ENCODE results near the gene FSTL5.

Gene FSTL5

GRCh38 chr4:161704040-161704439, 459.8 kb downstream of the FSTL5 start:
- no peak for DNase-seq (ENCODE audit: low spot score)

- DNase-seq (ENCODE audit: low spot score), result no peak
These were observed 461.5 kb downstream of the FSTL5 start for GRCh38 chr4:161702287-161702686.

- no peak for DNase-seq (ENCODE audit: low spot score)
These were observed 466.9 kb downstream of the FSTL5 start for GRCh38 chr4:161696944-161697343.

GRCh38 chr4:161680146-161680545, 483.7 kb downstream of the FSTL5 start:
- no peak for DNase-seq (ENCODE audit: low spot score)

GRCh38 chr4:161664740-161665139, 499.1 kb downstream of the FSTL5 start:
- no peak for DNase-seq (ENCODE audit: low spot score)

GRCh38 chr4:161663844-161664243, 500.0 kb downstream of the FSTL5 start:
- DNase-seq (ENCODE audit: low spot score), result no peak

GRCh38 chr4:161658676-161659075, 505.1 kb downstream of the FSTL5 start:
- no peak for DNase-seq (ENCODE audit: low spot score)

GRCh38 chr4:161657616-161658015, 506.2 kb downstream of the FSTL5 start:
- no peak for DNase-seq (ENCODE audit: low spot score)

- no peak for DNase-seq (ENCODE audit: low spot score)
These were observed 507.2 kb downstream of the FSTL5 start for GRCh38 chr4:161656594-161656993.

- DNase-seq (ENCODE audit: low spot score), result no peak
These were observed 508.7 kb downstream of the FSTL5 start for GRCh38 chr4:161655148-161655547.

GRCh38 chr4:161653697-161654096, 510.1 kb downstream of the FSTL5 start:
- no peak for DNase-seq (ENCODE audit: low spot score)

GRCh38 chr4:161651586-161651985, 512.2 kb downstream of the FSTL5 start:
- DNase-seq (ENCODE audit: low spot score), result no peak

- DNase-seq (ENCODE audit: low spot score), result peak; percentile 21
These were observed 513.0 kb downstream of the FSTL5 start for GRCh38 chr4:161650812-161651211.

- no peak for DNase-seq (ENCODE audit: low spot score)
These were observed 516.0 kb downstream of the FSTL5 start for GRCh38 chr4:161647757-161648156.

- no peak for DNase-seq (ENCODE audit: low spot score)
These were observed 521.1 kb downstream of the FSTL5 start for GRCh38 chr4:161642708-161643107.

GRCh38 chr4:161629694-161630441, 533.9 kb downstream of the FSTL5 start:
- no peak for DNase-seq (ENCODE audit: low spot score)

GRCh38 chr4:161604516-161605300, 559.1 kb downstream of the FSTL5 start:
- no peak for DNase-seq (ENCODE audit: low spot score)

- DNase-seq (ENCODE audit: low spot score), result no peak
These were observed 562.8 kb downstream of the FSTL5 start for GRCh38 chr4:161601011-161601410.

- DNase-seq (ENCODE audit: low spot score), result no peak
These were observed 568.5 kb downstream of the FSTL5 start for GRCh38 chr4:161595230-161595771.

GRCh38 chr4:161585011-161585410, 578.8 kb downstream of the FSTL5 start:
- peak; percentile 51 for DNase-seq (ENCODE audit: low spot score)

- no peak for DNase-seq (ENCODE audit: low spot score)
These were observed 580.3 kb downstream of the FSTL5 start for GRCh38 chr4:161583549-161583948.

GRCh38 chr4:161581262-161582230, 582.3 kb downstream of the FSTL5 start:
- DNase-seq (ENCODE audit: low spot score), result no peak
